ENCODE results near the gene HIGD2A. TPM values are rescaled to one million over a fixed set of nuclear protein-coding genes. Genes with fewer than 3 reads are reported as not detected.

HIGD2A gene
- total and polyA plus RNA-seq, 9 of the 15 experiments (the other 6 are each of a cell fraction or from before 2014, with no cell fraction given), result 94.7 to 264 (median 163) TPM

- TF ChIP-seq SAP30 (IDR thresholded peaks at IDR 0.05; ENCODE audit: borderline replicate concordance, insufficient read depth, low read depth, low read length, poor library complexity, severe bottlenecking) (peak; percentile 65), SMAD4 (CRISPR knock-in tag; conservative IDR thresholded peaks at IDR 0.05) (peak; percentile 94), DEAF1 (CRISPR knock-in tag; IDR thresholded peaks at IDR 0.05) (peak; percentile 70), ETS2 (tag; IDR thresholded peaks at IDR 0.05; ENCODE audit: borderline replicate concordance, poor library complexity, severe bottlenecking) (no peak), SLC30A9 (CRISPR knock-in tag; IDR thresholded peaks at IDR 0.05) (no peak), KLF13 (tag; IDR thresholded peaks at IDR 0.05; ENCODE audit: borderline replicate concordance, low read depth) (peak; percentile 77; the same call in 1 of the 2 replicates), ETV5 (CRISPR knock-in tag; IDR thresholded peaks at IDR 0.05; ENCODE audit: low read depth) (no peak), GTF2B (IDR thresholded peaks at IDR 0.05; ENCODE audit: extremely low read depth, insufficient read length) (no peak), RBM22 (IDR thresholded peaks at IDR 0.05; ENCODE audit: low read depth, low read length, poor library complexity, severe bottlenecking) (peak; percentile 53), TFE3 (CRISPR knock-in tag; IDR thresholded peaks at IDR 0.05) (no peak), MNT (conservative IDR thresholded peaks at IDR 0.05) (0 out of 4 replicates have a peak, but pooled peaks of 1 of the 2 experiments have one; percentile 29), SMARCA4 (IDR thresholded peaks at IDR 0.05) (no peak), THRB (CRISPR knock-in tag; conservative IDR thresholded peaks at IDR 0.05) (no peak), ATF2 (CRISPR knock-in tag; IDR thresholded peaks at IDR 0.05) (peak; percentile 94; the same call in 1 of the 2 replicates), ZC3H11A (IDR thresholded peaks at IDR 0.05; ENCODE audit: low read depth, low read length) (0 out of 2 replicates have a peak, but pooled peaks have one; percentile 35), MAFG (tag; conservative IDR thresholded peaks at IDR 0.05) (no peak)
Observed at GRCh38 chr5:176415952-176416924, 27.7 kb downstream of the HIGD2A start, which contains the start of gene CLTB (continued).
